Measurements from ENCODE around the gene ANKAR. TPM values are rescaled to one million over a fixed set of nuclear protein-coding genes. Genes with fewer than 3 reads are reported as not detected.

The ANKAR gene
- total and polyA plus RNA-seq, 9 of the 15 experiments (the other 6 are each of a cell fraction or from before 2014, with no cell fraction given): 0.04 to 0.52 (median 0.39) TPM

DNA sequence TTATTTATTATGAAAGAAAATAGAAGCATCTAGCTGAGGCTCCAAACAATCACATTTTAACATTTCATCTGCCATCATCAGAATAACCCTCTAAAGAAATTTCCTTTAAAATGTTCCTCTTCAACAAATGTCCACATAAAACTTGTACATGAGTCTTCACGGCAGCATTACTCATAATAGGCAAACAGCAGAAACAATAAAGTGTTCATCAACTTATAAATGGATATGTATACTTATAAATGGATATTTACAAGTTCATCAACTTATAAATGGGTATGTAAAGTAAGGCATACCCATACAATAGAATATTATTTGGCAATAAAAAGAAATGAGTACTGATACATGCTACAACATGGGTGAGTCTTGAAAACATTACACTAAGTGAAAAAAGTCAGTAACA lies 46.7 kb upstream of the ANKAR start:
- Histone ChIP-seq H3K4me3 (no peak overlapping the region), H3K4me1 (replicated peaks in 1 of 2; ENCODE audit: control insufficient read depth in 2 of 2, insufficient read depth in 2 of 2, low read length in 2 of 2) (peaks cover 0 to 14% of the 10 kb centered on the region in 2 experiments; a peak in 3 of 5 replicates), H3K36me3 (ENCODE audit: control insufficient read depth, insufficient read depth, low read length) (no peaks in the 10 kb centered on the region), H3K9me3 (replicated peaks; ENCODE audit: control insufficient read depth, insufficient read depth, low read depth, low read length) (no peaks in the 10 kb centered on the region), H3K79me2 (ENCODE audit: control insufficient read depth, insufficient read depth, low read length) (no peaks in the 10 kb centered on the region), H3K27ac (ENCODE audit: extremely low read depth, low read depth, low read length) (no peak overlapping the region), H2AFZ (ENCODE audit: low read depth, low read length) (no peak overlapping the region), H3K9me1 (ENCODE audit: control insufficient read depth, insufficient read depth, low read length) (no peaks in the 10 kb centered on the region), H3K27me3 (ENCODE audit: control insufficient read depth in 2 of 2, insufficient read depth in 2 of 2, low read length in 2 of 2) (no peaks in the 10 kb centered on the region), H4K20me1 (replicated peaks; ENCODE audit: control insufficient read depth, insufficient read depth, low read length) (no peaks in the 10 kb centered on the region), H3K9ac (ENCODE audit: insufficient read depth in 1 of 2, low read depth in 2 of 2, low read length in 2 of 2) (no peak overlapping the region), H3K4me2 (ENCODE audit: insufficient read depth, low read length) (no peak overlapping the region)
- no peak for FAIRE-seq
- no TSS peak for BruUV-seq (replicated peaks)
- no peak for TF ChIP-seq GTF2F1 (IDR thresholded peaks at IDR 0.05; ENCODE audit: low read depth, low read length)
- no peak for TF ChIP-seq YY1 (IDR thresholded peaks at IDR 0.05; ENCODE audit: borderline replicate concordance in 1 of 3, control insufficient read depth in 1 of 3, extremely low read depth in 1 of 3, insufficient read depth in 3 of 3, insufficient read length in 1 of 3, insufficient replicate concordance in 2 of 3, low read depth in 1 of 3, low read length in 2 of 3)
- no peak for TF ChIP-seq ZNF77 (CRISPR knock-in tag; IDR thresholded peaks at IDR 0.05)
- no peak for TF ChIP-seq POLR2A (conservative IDR thresholded peaks at IDR 0.05)
- TF ChIP-seq TAF1 (IDR thresholded peaks at IDR 0.05; ENCODE audit: control insufficient read depth, extremely low read depth, insufficient read depth, low read length, severe bottlenecking): no peak
- TF ChIP-seq SETDB1 (IDR thresholded peaks at IDR 0.05; ENCODE audit: low read length): no peak
- TF ChIP-seq, protein P1, sequence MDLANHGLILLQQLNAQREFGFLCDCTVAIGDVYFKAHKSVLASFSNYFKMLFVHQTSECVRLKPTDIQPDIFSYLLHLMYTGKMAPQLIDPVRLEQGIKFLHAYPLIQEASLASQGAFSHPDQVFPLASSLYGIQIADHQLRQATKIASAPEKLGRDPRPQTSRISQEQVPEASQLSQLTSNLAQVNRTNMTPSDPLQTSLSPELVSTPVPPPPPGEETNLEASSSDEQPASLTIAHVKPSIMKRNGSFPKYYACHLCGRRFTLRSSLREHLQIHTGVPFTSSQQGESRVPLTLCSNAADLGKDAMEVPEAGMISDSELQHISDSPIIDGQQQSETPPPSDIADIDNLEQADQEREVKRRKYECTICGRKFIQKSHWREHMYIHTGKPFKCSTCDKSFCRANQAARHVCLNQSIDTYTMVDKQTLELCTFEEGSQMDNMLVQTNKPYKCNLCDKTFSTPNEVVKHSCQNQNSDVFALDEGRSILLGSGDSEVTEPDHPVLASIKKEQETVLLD (IDR thresholded peaks at IDR 0.05): no peak
- TF ChIP-seq SIRT6 (IDR thresholded peaks at IDR 0.05; ENCODE audit: low read depth, low read length): no peak
- no peak for TF ChIP-seq ILF3 (IDR thresholded peaks at IDR 0.05; ENCODE audit: borderline replicate concordance)
- no peak for TF ChIP-seq HMG20A (CRISPR knock-in tag; conservative IDR thresholded peaks at IDR 0.05)
- TF ChIP-seq NR2F6 (CRISPR knock-in tag; IDR thresholded peaks at IDR 0.05): no peak
- TF ChIP-seq, protein P2, sequence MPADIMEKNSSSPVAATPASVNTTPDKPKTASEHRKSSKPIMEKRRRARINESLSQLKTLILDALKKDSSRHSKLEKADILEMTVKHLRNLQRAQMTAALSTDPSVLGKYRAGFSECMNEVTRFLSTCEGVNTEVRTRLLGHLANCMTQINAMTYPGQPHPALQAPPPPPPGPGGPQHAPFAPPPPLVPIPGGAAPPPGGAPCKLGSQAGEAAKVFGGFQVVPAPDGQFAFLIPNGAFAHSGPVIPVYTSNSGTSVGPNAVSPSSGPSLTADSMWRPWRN (IDR thresholded peaks at IDR 0.05; ENCODE audit: low read depth): no peak
- TF ChIP-seq NCOA4 (IDR thresholded peaks at IDR 0.05; ENCODE audit: partially characterized antibody): no peak
- no peak for TF ChIP-seq TAF15 (IDR thresholded peaks at IDR 0.05; ENCODE audit: low read depth, low read length)
- no peak for TF ChIP-seq ZNF766 (CRISPR knock-in tag; conservative IDR thresholded peaks at IDR 0.05)
- no peak for TF ChIP-seq ARID1B (IDR thresholded peaks at IDR 0.05)
- ATAC-seq: no peak
- in situ Hi-C loops (cut with MboI) (no loop called here), intact Hi-C loops (cut with micrococcal nuclease) (no loop called here)
- WGBS (ENCODE audit: insufficient coverage, low coverage, missing lambda C conversion rate): 100% methylated on average over 1 of the region's 1 CpG
- no peak for DNase-seq (ENCODE audit: extremely low read depth in 1 of 4, low spot score in 3 of 4)
- ChIA-PET POLR2A (no interaction called here), CTCF (ENCODE audit: low intra/inter-chr PET ratio) (no interaction called here)

Data from K562 (cell line).